DOHH2 (cell line): ENCODE measurements around the gene TCHHL1.

Experiments used
- CTCF ChIP-seq: fragments of 200-600 bp; sonication (generic); IDR thresholded peaks from one replicate; pipeline ENCODE4 v1.5.1; 2014; ENCODE audit warnings: antibody characterized with exemption, mild to moderate bottlenecking, low read depth, low read length; ENCODE audit not compliant: poor library complexity, severe bottlenecking
- EZH2phosphoT487 ChIP-seq: fragments of 200-600 bp; sonication (generic); IDR thresholded peaks from 2 replicates; pipeline ENCODE4 v1.6.1; 2017; ENCODE audit warnings: borderline replicate concordance, mild to moderate bottlenecking, antibody characterized with exemption, low read length, moderate library complexity, mixed read lengths

- no peak for TF ChIP-seq CTCF
- TF ChIP-seq EZH2phosphoT487 = no peak
Measured at GRCh38 chr1:152110860-152111514, 22.1 kb upstream of the TCHHL1 start.
